Trophoblast cell (in vitro differentiated cells and primary cell): ENCODE results near the gene FIP1L1.

ENCODE experiments used
- DNase-seq, 2 donors: peaks; one replicate each; pipeline ENCODE4 v3.0.0-alpha.2; 2016
- H2AFZ ChIP-seq: 2 replicates; pipeline ENCODE4 v1.6.1; 2013; ENCODE audit warnings: low read length, moderate library complexity, mild to moderate bottlenecking; ENCODE audit not compliant: insufficient read depth, poor library complexity
- H2AK5ac ChIP-seq: 2 replicates; pipeline ENCODE4 v1.6.1; 2013; ENCODE audit warnings: mild to moderate bottlenecking, low read length
- H2BK120ac ChIP-seq: 2 replicates; pipeline ENCODE4 v1.6.1; 2013; ENCODE audit warnings: low read length, mild to moderate bottlenecking, moderate library complexity; ENCODE audit not compliant: insufficient read depth, poor library complexity
- H2BK12ac ChIP-seq: 2 replicates; pipeline ENCODE4 v1.6.1; 2013; ENCODE audit warnings: mild to moderate bottlenecking, low read length, moderate library complexity
- H2BK5ac ChIP-seq: 2 replicates; pipeline ENCODE4 v1.6.1; 2013; ENCODE audit warnings: low read length, low read depth, moderate library complexity, mild to moderate bottlenecking; ENCODE audit not compliant: poor library complexity
- H3K14ac ChIP-seq: 2 replicates; pipeline ENCODE4 v1.6.1; 2013; ENCODE audit warnings: mild to moderate bottlenecking, low read length
- H3K18ac ChIP-seq: 2 replicates; pipeline ENCODE4 v1.6.1; 2013; ENCODE audit warnings: mild to moderate bottlenecking, low read length
- H3K23ac ChIP-seq: 2 replicates; pipeline ENCODE4 v1.6.1; 2013; ENCODE audit warnings: low read length
- H3K27ac ChIP-seq: 2 replicates; pipeline ENCODE4 v1.5.1; 2013; ENCODE audit warnings: low read depth, mild to moderate bottlenecking, inconsistent platforms, low read length, moderate library complexity
- H3K27me3 ChIP-seq: 2 replicates; pipeline ENCODE4 v1.6.1; 2013; ENCODE audit warnings: inconsistent platforms, mild to moderate bottlenecking, low read length, moderate library complexity; ENCODE audit not compliant: insufficient read depth
- H3K36me3 ChIP-seq, 2 experiments: 1 replicate in 1 of 2; 2 replicates in 1 of 2; pipeline ENCODE4 v1.6.1; 2013; ENCODE audit warnings: low read length in 2 of 2, mild to moderate bottlenecking in 2 of 2, moderate library complexity in 1 of 2; ENCODE audit not compliant: insufficient read depth in 2 of 2, control insufficient read depth in 1 of 2
- H3K4ac ChIP-seq: 2 replicates; pipeline ENCODE4 v1.6.1; 2013; ENCODE audit warnings: low read depth, mild to moderate bottlenecking, low read length, moderate library complexity
- H3K4me1 ChIP-seq, 2 experiments: 1 replicate in 1 of 2; 2 replicates in 1 of 2; pipeline ENCODE4 v1.6.1; 2013; ENCODE audit warnings: low read length in 2 of 2, mild to moderate bottlenecking in 2 of 2, moderate library complexity in 1 of 2; ENCODE audit not compliant: insufficient read depth in 2 of 2, control insufficient read depth in 1 of 2
- H3K4me2 ChIP-seq: 2 replicates; pipeline ENCODE4 v1.6.1; 2013; ENCODE audit warnings: inconsistent platforms, mild to moderate bottlenecking, low read length, moderate library complexity
- H3K4me3 ChIP-seq: 2 replicates; pipeline ENCODE4 v1.5.1; 2013; ENCODE audit warnings: mild to moderate bottlenecking, low read depth, low read length, inconsistent platforms
- H3K79me1 ChIP-seq: one replicate; pipeline ENCODE4 v1.6.1; 2013; ENCODE audit warnings: low read length
- H3K79me2 ChIP-seq: 2 replicates; pipeline ENCODE4 v1.6.1; 2013; ENCODE audit warnings: low read length, mild to moderate bottlenecking; ENCODE audit not compliant: control insufficient read depth, insufficient read depth, poor library complexity
- H3K9ac ChIP-seq: 2 replicates; pipeline ENCODE4 v1.6.1; 2013; ENCODE audit warnings: mild to moderate bottlenecking, low read length
- H3K9me3 ChIP-seq: 2 replicates; pipeline ENCODE4 v1.6.1; 2013; ENCODE audit warnings: low read depth, mild to moderate bottlenecking, control low read depth, inconsistent platforms, low read length; ENCODE audit not compliant: insufficient read depth
- H4K12ac ChIP-seq: 2 replicates; pipeline ENCODE4 v1.6.1; 2013; ENCODE audit warnings: low read depth, mild to moderate bottlenecking, low read length, moderate library complexity
- H4K8ac ChIP-seq: 2 replicates; pipeline ENCODE4 v1.6.1; 2013; ENCODE audit warnings: low read depth, mild to moderate bottlenecking, low read length, moderate library complexity
- H4K91ac ChIP-seq: one replicate; pipeline ENCODE4 v1.6.1; 2013; ENCODE audit warnings: low read depth, mild to moderate bottlenecking, low read length, moderate library complexity
- WGBS: extraction: QIAGEN DNeasy Blood & Tissue Kit; methylation state at CpG from one replicate; pipeline ENCODE4 v1.1.7; 2013; ENCODE audit warnings: missing lambda C conversion rate; ENCODE audit not compliant: insufficient read length, insufficient coverage; ENCODE audit errors: extremely low coverage; 5-methylcytosine and 5-hydroxymethylcytosine counted together

Gene FIP1L1

GRCh38 chr4:53480909-53481308, 103.5 kb downstream of the FIP1L1 start:
- Histone ChIP-seq H2BK5ac (no peak overlapping the region), H3K9me3 (no peaks in the 10 kb centered on the region), H3K9ac (no peak overlapping the region)

GRCh38 chr4:53481586-53481985, 104.1 kb downstream of the FIP1L1 start:
- Histone ChIP-seq H2BK5ac (no peak overlapping the region), H3K9ac (no peak overlapping the region), H3K18ac (no peak overlapping the region)

More at GRCh38 chr4:53480909-53481308, 103.5 kb downstream of the FIP1L1 start:
- H4K91ac ChIP-seq: no peak overlapping the region
- no peak overlapping the region for H2AFZ ChIP-seq
- no peak overlapping the region for H3K18ac ChIP-seq
- H3K4me1 ChIP-seq: peaks cover 7 to 8% of the 10 kb centered on the region in 2 experiments
- H3K27me3 ChIP-seq: no peaks in the 10 kb centered on the region
- DNase-seq: no peak
- H3K14ac ChIP-seq: no peak overlapping the region
- no peak overlapping the region for H3K27ac ChIP-seq
- H4K8ac ChIP-seq: no peak overlapping the region
- no peaks in the 10 kb centered on the region for H3K79me1 ChIP-seq
- WGBS: no CpG with 5 or more reads among the region's 2 CpGs
- H3K4me2 ChIP-seq: no peak overlapping the region
- no peak overlapping the region for H2AK5ac ChIP-seq
- H3K4me3 ChIP-seq: no peak overlapping the region
- H3K36me3 ChIP-seq: peaks cover 2% of the 10 kb centered on the region in 2 experiments
- no peak overlapping the region for H2BK120ac ChIP-seq
- H3K23ac ChIP-seq: no peak overlapping the region
- no peak overlapping the region for H4K12ac ChIP-seq
- H3K4ac ChIP-seq: no peak overlapping the region
- H3K79me2 ChIP-seq: no peaks in the 10 kb centered on the region
- no peak overlapping the region for H2BK12ac ChIP-seq

GRCh38 chr4:53483250-53483649, 105.8 kb downstream of the FIP1L1 start:
- Histone ChIP-seq H2BK12ac (no peak overlapping the region), H3K9ac (no peak overlapping the region), H3K4ac (no peak overlapping the region), H3K79me2 (no peaks in the 10 kb centered on the region), H2BK120ac (no peak overlapping the region), H3K14ac (no peak overlapping the region), H3K18ac (no peak overlapping the region), H2BK5ac (no peak overlapping the region), H3K4me2 (no peak overlapping the region), H4K91ac (no peak overlapping the region), H3K79me1 (no peaks in the 10 kb centered on the region), H4K8ac (no peak overlapping the region), H3K23ac (no peak overlapping the region), H4K12ac (no peak overlapping the region), H3K27ac (no peak overlapping the region), H2AFZ (no peak overlapping the region), H3K27me3 (no peaks in the 10 kb centered on the region), H3K36me3 (peaks cover 2% of the 10 kb centered on the region in 2 experiments), H3K9me3 (no peaks in the 10 kb centered on the region), H2AK5ac (no peak overlapping the region), H3K4me3 (no peak overlapping the region), H3K4me1 (peaks cover 0 to 2% of the 10 kb centered on the region in 2 experiments)
- WGBS: no CpG with 5 or more reads among the region's 1 CpG
- DNase-seq: no peak

More at GRCh38 chr4:53481586-53481985, 104.1 kb downstream of the FIP1L1 start:
- H2AFZ ChIP-seq: no peak overlapping the region
- no peak overlapping the region for H3K23ac ChIP-seq
- H4K12ac ChIP-seq: no peak overlapping the region
- H2BK120ac ChIP-seq: no peak overlapping the region
- no peak overlapping the region for H3K4me2 ChIP-seq
- no peaks in the 10 kb centered on the region for H3K27me3 ChIP-seq
- no peak overlapping the region for H3K27ac ChIP-seq
- no peak overlapping the region for H3K14ac ChIP-seq
- no peak overlapping the region for H4K8ac ChIP-seq
- no peaks in the 10 kb centered on the region for H3K79me2 ChIP-seq
- H4K91ac ChIP-seq: no peak overlapping the region
- no peaks in the 10 kb centered on the region for H3K9me3 ChIP-seq
- no peak for DNase-seq
- H2BK12ac ChIP-seq: no peak overlapping the region
- H3K79me1 ChIP-seq: no peaks in the 10 kb centered on the region
- peaks cover 4 to 6% of the 10 kb centered on the region in 2 experiments for H3K4me1 ChIP-seq
- H2AK5ac ChIP-seq: no peak overlapping the region
- no CpG with 5 or more reads among the region's 8 CpGs for WGBS
- H3K36me3 ChIP-seq: peaks cover 2% of the 10 kb centered on the region in 2 experiments
- H3K4ac ChIP-seq: no peak overlapping the region
- H3K4me3 ChIP-seq: no peak overlapping the region

- Histone ChIP-seq H3K79me2 (no peaks in the 10 kb centered on the region), H3K4me1 (peaks cover 0 to 2% of the 10 kb centered on the region in 2 experiments), H3K23ac (no peak overlapping the region), H3K4me2 (no peak overlapping the region), H3K14ac (no peak overlapping the region), H3K36me3 (peaks cover 2% of the 10 kb centered on the region in 2 experiments), H4K12ac (no peak overlapping the region), H2BK5ac (no peak overlapping the region), H3K4me3 (no peak overlapping the region), H3K27ac (no peak overlapping the region), H3K9ac (no peak overlapping the region), H2BK12ac (no peak overlapping the region), H2BK120ac (no peak overlapping the region), H2AFZ (no peak overlapping the region), H3K79me1 (no peaks in the 10 kb centered on the region), H4K8ac (no peak overlapping the region), H3K27me3 (no peaks in the 10 kb centered on the region), H3K18ac (no peak overlapping the region), H3K4ac (no peak overlapping the region), H2AK5ac (no peak overlapping the region), H3K9me3 (no peaks in the 10 kb centered on the region), H4K91ac (no peak overlapping the region)
- DNase-seq: no peak
- WGBS: no CpG with 5 or more reads among the region's 5 CpGs
Measured at GRCh38 chr4:53484911-53485657, 107.6 kb downstream of the FIP1L1 start.
